Memory B cell (primary cell): Measurements from ENCODE around the gene RAB19.

Experiments
- ATAC-seq: fragments of 150-1000 bp; cut with Tn5 transposase; 2 replicates; pipeline ENCODE4 v1.10.0; 2021; ENCODE audit warnings: low read depth, mild to moderate bottlenecking, moderate library complexity
- DNase-seq, 2 donors: peaks; one replicate each; pipeline ENCODE4 v3.0.0; 2022; ENCODE audit warnings: low spot score in 2 of 2
- H3K27ac Mint-ChIP-seq: one replicate; pipeline ENCODE4 v1.8.0; 2022; ENCODE audit warnings: mild to moderate bottlenecking, moderate library complexity, mixed read lengths
- H3K27me3 Mint-ChIP-seq: one replicate; pipeline ENCODE4 v1.8.0; 2022; ENCODE audit warnings: mixed read lengths
- H3K36me3 Mint-ChIP-seq: one replicate; pipeline ENCODE4 v1.8.0; 2022; ENCODE audit warnings: mild to moderate bottlenecking, mixed read lengths
- H3K4me1 Mint-ChIP-seq: one replicate; pipeline ENCODE4 v1.8.0; 2022; ENCODE audit warnings: mixed read lengths
- H3K4me3 Mint-ChIP-seq: one replicate; pipeline ENCODE4 v1.8.0; 2022; ENCODE audit warnings: mild to moderate bottlenecking, moderate library complexity, mixed read lengths
- H3K9me3 Mint-ChIP-seq: one replicate; pipeline ENCODE4 v1.8.0; 2022; ENCODE audit warnings: mixed read lengths

RAB19 gene, protein sequence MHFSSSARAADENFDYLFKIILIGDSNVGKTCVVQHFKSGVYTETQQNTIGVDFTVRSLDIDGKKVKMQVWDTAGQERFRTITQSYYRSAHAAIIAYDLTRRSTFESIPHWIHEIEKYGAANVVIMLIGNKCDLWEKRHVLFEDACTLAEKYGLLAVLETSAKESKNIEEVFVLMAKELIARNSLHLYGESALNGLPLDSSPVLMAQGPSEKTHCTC

GRCh38 chr7:140403878-140404564 is at the start of gene RAB19:
Gene RAB19 (plus strand): TSS chr7:140404058. CDS start chr7:140407647, 3,589 bp downstream.
- H3K27ac Mint-ChIP-seq, result peak within 1 kb of the TSS; percentile 39
- H3K36me3 Mint-ChIP-seq, result no peaks in the 10 kb centered on the region
- peaks cover 11% of the 10 kb centered on the region for H3K4me1 Mint-ChIP-seq
- no peaks in the 10 kb centered on the region for H3K9me3 Mint-ChIP-seq
- H3K4me3 Mint-ChIP-seq, result peak within 1 kb of the TSS; percentile 98
- peaks cover 2% of the 10 kb centered on the region for H3K27me3 Mint-ChIP-seq
- ATAC-seq (peak; percentile 91), DNase-seq (peak; percentile 12 to 15)

GRCh38 chr7:140358024-140358411 is 45.8 kb upstream of the RAB19 start:
- Mint-ChIP-seq H3K36me3 (peaks cover 10% of the 10 kb centered on the region), H3K9me3 (no peaks in the 10 kb centered on the region), H3K27me3 (no peaks in the 10 kb centered on the region), H3K4me3 (no peak overlapping the region), H3K4me1 (peaks cover 7% of the 10 kb centered on the region), H3K27ac (no peak overlapping the region)
- DNase-seq (no peak), ATAC-seq (no peak)

- H3K27me3 Mint-ChIP-seq, result no peaks in the 10 kb centered on the region
- H3K27ac Mint-ChIP-seq, result no peak overlapping the region
- peaks cover 8% of the 10 kb centered on the region for H3K36me3 Mint-ChIP-seq
- no peaks in the 10 kb centered on the region for H3K9me3 Mint-ChIP-seq
- peak overlapping the region; percentile 94 for H3K4me3 Mint-ChIP-seq
- no peak for DNase-seq
- peaks cover 7% of the 10 kb centered on the region for H3K4me1 Mint-ChIP-seq
- peak; percentile 47 for ATAC-seq
Observed at GRCh38 chr7:140358412-140359051, 45.3 kb upstream of the RAB19 start.

- ATAC-seq (no peak), DNase-seq (no peak)
- peaks cover 7% of the 10 kb centered on the region for H3K4me1 Mint-ChIP-seq
- no peaks in the 10 kb centered on the region for H3K9me3 Mint-ChIP-seq
- H3K4me3 Mint-ChIP-seq, result no peak overlapping the region
- H3K27ac Mint-ChIP-seq, result no peak overlapping the region
- H3K36me3 Mint-ChIP-seq, result peaks cover 2% of the 10 kb centered on the region
- no peaks in the 10 kb centered on the region for H3K27me3 Mint-ChIP-seq
Observed at GRCh38 chr7:140360697-140361229, 43.1 kb upstream of the RAB19 start.

DNA sequence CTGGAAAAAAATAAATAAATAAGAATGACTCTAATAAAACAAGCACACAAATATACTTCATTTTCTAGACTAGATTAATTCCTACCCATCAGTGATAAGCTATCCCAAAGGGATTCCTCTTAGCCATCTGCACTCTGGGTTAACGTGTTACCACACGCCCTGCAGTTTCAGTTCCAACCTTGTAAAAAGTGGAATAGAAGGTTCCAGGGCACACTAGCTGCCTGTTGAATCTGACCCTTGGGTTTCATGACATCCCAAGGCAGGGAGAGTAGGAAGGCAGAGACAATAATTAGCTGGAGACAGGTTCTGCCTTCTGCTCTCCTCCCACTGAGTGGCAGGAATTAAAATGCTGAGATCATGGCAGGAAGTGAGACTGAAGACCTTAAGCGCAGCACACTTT is 39.0 kb upstream of the RAB19 start:
- no peaks in the 10 kb centered on the region for H3K9me3 Mint-ChIP-seq
- peaks cover 13% of the 10 kb centered on the region for H3K36me3 Mint-ChIP-seq
- H3K4me3 Mint-ChIP-seq, result no peak overlapping the region
- ATAC-seq (no peak), DNase-seq (no peak)
- H3K27ac Mint-ChIP-seq, result no peak overlapping the region
- H3K4me1 Mint-ChIP-seq, result no peaks in the 10 kb centered on the region
- no peaks in the 10 kb centered on the region for H3K27me3 Mint-ChIP-seq

DNA sequence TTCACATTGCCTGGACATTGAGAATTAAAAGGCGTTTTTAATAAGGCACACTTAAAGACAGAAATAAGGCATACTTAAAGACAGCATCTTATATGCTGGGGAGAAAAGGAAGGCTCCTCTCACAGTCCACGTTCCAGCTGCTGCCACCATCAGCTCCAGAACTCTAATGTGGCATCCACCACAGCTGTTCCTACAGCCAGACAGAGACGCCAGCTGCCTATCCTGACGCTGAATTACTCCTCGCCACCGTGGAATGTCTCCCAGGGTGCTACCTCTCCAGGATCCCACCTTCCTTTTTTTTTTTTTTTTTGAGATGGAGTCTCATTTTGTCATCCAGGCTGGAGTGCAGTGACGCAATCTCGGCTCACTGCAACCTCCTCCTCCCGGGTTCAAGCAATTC is 36.3 kb upstream of the RAB19 start:
- no peak for DNase-seq
- Mint-ChIP-seq H3K36me3 (peaks cover 13% of the 10 kb centered on the region), H3K4me3 (no peak overlapping the region), H3K27ac (no peak overlapping the region), H3K9me3 (no peaks in the 10 kb centered on the region), H3K4me1 (no peaks in the 10 kb centered on the region), H3K27me3 (no peaks in the 10 kb centered on the region)
- ATAC-seq, result no peak

GRCh38 chr7:140369294-140369693 is 34.6 kb upstream of the RAB19 start:
- Mint-ChIP-seq H3K4me3 (no peak overlapping the region), H3K27ac (no peak overlapping the region), H3K27me3 (no peaks in the 10 kb centered on the region), H3K4me1 (no peaks in the 10 kb centered on the region), H3K9me3 (no peaks in the 10 kb centered on the region), H3K36me3 (peaks cover 13% of the 10 kb centered on the region)
- DNase-seq (no peak), ATAC-seq (no peak)

DNA sequence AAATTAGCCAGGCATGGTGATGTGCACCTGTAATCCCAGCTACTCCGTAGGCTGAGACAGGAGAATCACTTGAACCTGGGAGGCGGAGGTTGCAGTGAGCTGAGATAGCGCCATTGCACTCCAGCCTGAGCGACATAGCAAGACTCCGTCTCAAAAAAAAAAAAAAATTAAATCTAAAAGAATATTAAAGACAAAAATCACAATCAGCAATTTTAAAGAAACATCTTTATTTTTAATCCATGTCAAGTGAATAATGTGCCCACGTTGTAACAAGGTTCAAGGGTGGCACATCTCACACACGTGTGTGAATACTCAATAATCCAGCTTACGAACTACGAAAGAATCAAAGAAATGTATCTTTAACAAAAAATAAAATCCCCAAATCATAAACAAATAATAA is 28.5 kb upstream of the RAB19 start:
- DNase-seq (no peak), ATAC-seq (no peak)
- Mint-ChIP-seq H3K36me3 (peaks cover 8% of the 10 kb centered on the region), H3K9me3 (no peaks in the 10 kb centered on the region), H3K4me3 (no peak overlapping the region), H3K27ac (no peak overlapping the region), H3K4me1 (peaks cover 4% of the 10 kb centered on the region), H3K27me3 (no peaks in the 10 kb centered on the region)

DNA sequence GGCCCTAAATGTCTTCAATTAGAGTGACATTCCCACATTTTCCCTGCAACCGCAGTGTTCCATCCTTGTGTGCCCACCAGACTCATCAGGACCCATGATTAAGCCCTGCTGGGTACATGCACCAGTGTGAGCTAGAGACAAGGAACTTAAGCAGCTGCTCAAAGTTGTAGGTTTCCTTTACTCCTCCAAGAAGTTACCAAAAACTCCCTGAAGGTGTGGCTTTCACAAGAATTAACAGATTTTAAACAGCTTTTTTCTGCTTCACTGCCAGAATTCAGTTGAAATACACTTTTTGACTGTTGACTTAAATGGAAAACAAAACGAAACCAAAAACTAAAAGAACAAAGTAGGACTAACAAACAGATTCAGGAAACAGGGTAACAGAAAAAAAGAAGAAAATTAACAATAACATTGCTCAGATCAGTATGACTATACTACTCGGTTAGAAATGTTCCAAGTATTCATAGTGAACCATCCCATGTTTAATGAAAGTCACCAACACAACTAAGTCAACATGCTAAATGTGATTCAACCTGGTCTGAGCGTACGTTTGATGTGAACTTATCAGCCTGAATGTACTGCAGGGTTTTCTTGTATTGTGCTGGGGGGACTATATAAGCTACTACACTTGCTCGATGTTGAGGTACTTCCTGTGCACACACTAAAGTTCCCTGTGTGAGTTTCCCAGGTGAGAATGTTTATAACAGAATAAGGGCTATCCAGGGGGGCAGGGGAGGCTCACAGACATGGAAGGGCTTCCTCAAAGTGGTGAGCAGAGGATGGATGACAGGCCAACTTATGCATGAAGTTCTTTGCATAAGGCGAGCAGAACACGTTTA is 27.7 kb upstream of the RAB19 start:
- DNase-seq (no peak), ATAC-seq (no peak)
- H3K27ac Mint-ChIP-seq, result no peak overlapping the region
- peaks cover 8% of the 10 kb centered on the region for H3K36me3 Mint-ChIP-seq
- no peaks in the 10 kb centered on the region for H3K9me3 Mint-ChIP-seq
- H3K27me3 Mint-ChIP-seq, result no peaks in the 10 kb centered on the region
- peak overlapping the region; percentile 6 for H3K4me3 Mint-ChIP-seq
- peaks cover 4% of the 10 kb centered on the region for H3K4me1 Mint-ChIP-seq

DNA sequence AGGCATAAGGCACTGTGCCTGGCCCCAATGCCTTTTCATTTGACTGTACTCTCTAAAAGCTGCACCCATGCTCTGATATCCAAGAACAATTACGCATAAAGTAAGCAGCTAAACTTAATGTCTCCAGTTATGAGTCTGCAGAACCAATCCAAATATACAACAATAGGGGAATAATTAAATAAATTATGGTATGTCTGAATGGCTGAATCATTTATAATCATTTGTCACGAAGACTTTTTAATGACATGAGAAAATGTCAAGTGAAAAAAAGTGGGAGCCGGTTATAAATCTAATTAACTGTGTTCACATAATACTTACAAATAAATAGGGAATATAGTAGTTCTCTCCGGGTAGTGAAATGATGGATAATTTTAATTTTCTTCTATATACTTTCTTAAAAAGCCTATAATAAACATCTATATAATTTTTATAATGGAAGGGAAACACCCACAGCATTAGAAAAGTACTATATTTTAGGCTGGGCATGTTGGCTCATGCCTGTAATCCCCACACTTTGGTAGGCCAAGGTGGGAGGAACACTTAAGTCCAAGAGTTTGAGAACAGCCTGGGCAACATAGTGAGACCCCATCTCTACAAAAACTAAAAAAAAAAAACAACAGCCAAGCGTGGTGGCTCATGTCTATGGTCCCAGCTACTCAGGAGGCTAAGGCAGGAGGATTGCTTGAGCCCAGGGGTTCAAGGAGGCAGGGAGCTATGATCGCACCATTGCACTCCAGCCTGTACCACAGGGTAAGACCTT is 19.7 kb upstream of the RAB19 start:
- no peak for DNase-seq
- no peak for ATAC-seq
- H3K9me3 Mint-ChIP-seq, result no peaks in the 10 kb centered on the region
- H3K4me1 Mint-ChIP-seq, result no peaks in the 10 kb centered on the region
- no peaks in the 10 kb centered on the region for H3K27me3 Mint-ChIP-seq
- H3K36me3 Mint-ChIP-seq, result peaks cover 7% of the 10 kb centered on the region
- H3K4me3 Mint-ChIP-seq, result no peak overlapping the region
- no peak overlapping the region for H3K27ac Mint-ChIP-seq

DNA sequence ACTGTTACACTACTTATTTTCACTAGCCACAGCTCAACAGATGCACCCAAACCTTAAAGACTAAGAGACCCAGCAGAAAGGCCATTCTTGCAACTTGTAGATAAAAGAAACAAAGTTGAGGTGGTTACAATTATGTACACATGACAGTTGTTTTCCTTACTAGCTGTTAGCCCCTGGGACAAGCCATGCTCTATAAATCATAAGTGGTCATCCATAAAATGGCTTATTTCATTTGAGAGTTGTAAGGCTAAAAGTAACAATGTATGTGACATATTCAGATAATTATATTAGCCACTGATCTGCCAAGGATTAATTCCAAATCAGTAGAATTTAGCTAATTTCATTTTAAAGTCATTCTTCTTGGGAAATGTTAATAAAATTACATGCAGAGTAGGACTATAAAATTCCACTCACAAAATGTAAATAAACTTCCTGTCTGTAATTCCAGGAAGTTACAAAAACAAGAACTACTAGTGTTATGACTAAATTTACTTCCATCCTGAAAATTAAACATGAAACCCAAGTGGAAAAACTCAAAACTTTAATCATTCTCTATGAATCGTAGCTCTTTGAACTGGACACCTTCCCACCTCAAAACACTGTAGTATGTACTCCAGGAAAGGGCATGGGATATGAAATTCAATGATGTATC is 18.8 kb upstream of the RAB19 start:
- no peak overlapping the region for H3K27ac Mint-ChIP-seq
- no peaks in the 10 kb centered on the region for H3K9me3 Mint-ChIP-seq
- no peaks in the 10 kb centered on the region for H3K4me1 Mint-ChIP-seq
- no peak overlapping the region for H3K4me3 Mint-ChIP-seq
- DNase-seq, result no peak
- ATAC-seq, result no peak
- H3K27me3 Mint-ChIP-seq, result no peaks in the 10 kb centered on the region
- H3K36me3 Mint-ChIP-seq, result peaks cover 4% of the 10 kb centered on the region

GRCh38 chr7:140389445-140389844 is 14.4 kb upstream of the RAB19 start:
- no peaks in the 10 kb centered on the region for H3K27me3 Mint-ChIP-seq
- no peak overlapping the region for H3K4me3 Mint-ChIP-seq
- H3K9me3 Mint-ChIP-seq, result no peaks in the 10 kb centered on the region

DNA sequence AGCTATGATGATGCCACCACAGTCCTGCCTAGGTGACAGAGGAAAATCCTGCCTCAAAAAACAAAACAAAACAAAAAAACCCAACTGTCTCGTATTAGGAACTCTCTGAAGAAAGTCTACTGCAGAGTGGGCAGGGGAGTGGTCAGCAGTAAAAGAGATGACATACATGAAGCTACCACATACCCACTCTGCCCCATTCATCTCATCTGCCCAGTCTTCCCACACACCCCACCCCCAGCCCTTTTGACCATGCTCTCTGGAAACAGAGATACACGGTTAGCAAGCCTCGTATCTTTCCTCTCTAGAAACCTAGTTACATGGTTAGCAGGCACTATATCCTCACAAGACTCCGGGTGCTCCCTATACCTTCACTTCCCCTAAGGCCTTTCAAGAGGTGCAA is 13.8 kb upstream of the RAB19 start:
- DNase-seq, result no peak
- Mint-ChIP-seq H3K27ac (no peak overlapping the region), H3K36me3 (no peaks in the 10 kb centered on the region), H3K4me1 (no peaks in the 10 kb centered on the region), H3K27me3 (no peaks in the 10 kb centered on the region), H3K9me3 (no peaks in the 10 kb centered on the region), H3K4me3 (no peak overlapping the region)
- ATAC-seq, result peak; percentile 6

More at GRCh38 chr7:140389445-140389844, 14.4 kb upstream of the RAB19 start:
- Mint-ChIP-seq H3K27ac (no peak overlapping the region), H3K4me1 (no peaks in the 10 kb centered on the region), H3K36me3 (no peaks in the 10 kb centered on the region)
- DNase-seq, result no peak
- no peak for ATAC-seq
